GM12878 (cell line): Measurements from ENCODE around the gene FCER1G. TPM values are rescaled to one million over a fixed set of nuclear protein-coding genes. Genes with fewer than 3 reads are reported as not detected.

Source experiments
- ATAC-seq: fragments of 200-7000 bp; cut with Tn5 transposase; 3 replicates; pipeline ENCODE4 v1.9.1; 2020; ENCODE audit warnings: mild to moderate bottlenecking, moderate library complexity
- BruUV-seq: library from RNA; stranded (reverse); fragments of 400-500 nt; replicated peaks from 2 replicates; lab custom pipeline; 2021; lab: Mats Ljungman, UMichigan
- CTCF ChIA-PET: fragments of 300-600 bp; sonication (Branson Sonifier 250); formaldehyde crosslinking; extraction: SDS; loops from one replicate; lab custom pipeline; 2021; ENCODE audit warnings: inconsistent platforms; lab: Yijun Ruan, JAX
- POLR2A ChIA-PET: fragments of 350-600 bp; formaldehyde crosslinking; extraction: SDS; loops from one replicate; lab custom pipeline; 2021; ENCODE audit warnings: inconsistent platforms; lab: Charles Lee
- RAD21 ChIA-PET: fragments of 300-600 bp; sonication (Branson Sonifier 250); formaldehyde crosslinking; loops from one replicate; lab custom pipeline; 2023; ENCODE audit warnings: antibody characterized with exemption; ENCODE audit not compliant: unreplicated experiment; lab: Charles Lee
- SMC1A ChIA-PET: fragments of 300-600 bp; sonication (Branson Sonifier 250); formaldehyde crosslinking; loops from one replicate; lab custom pipeline; 2023; ENCODE audit not compliant: unreplicated experiment, uncharacterized antibody; lab: Charles Lee
- DNase-seq: peaks from one replicate; pipeline ENCODE4 v3.0.0-alpha.2; 2011; ENCODE audit warnings: low read depth, low spot score
- FAIRE-seq: peaks from 3 replicates; lab custom pipeline; 2011; peaks lifted over from hg19 to GRCh38; lab: Jason Lieb, UNC
- H2AFZ ChIP-seq: 2 replicates; pipeline ENCODE4 v1.6.0; 2011; ENCODE audit warnings: low read depth, low read length, control low read depth; ENCODE audit not compliant: control insufficient read depth
- H3K27ac ChIP-seq: 2 replicates; pipeline ENCODE4 v1.5.1; 2011; ENCODE audit warnings: control low read depth; ENCODE audit not compliant: control insufficient read depth, insufficient read depth
- H3K27me3 ChIP-seq, 2 experiments: replicated peaks in 1 of 2; 2 replicates each; pipeline versions ENCODE4 v1.6.0 to v1.6.1; 2011; ENCODE audit warnings: low read length in 1 of 2; ENCODE audit not compliant: control insufficient read depth in 2 of 2, insufficient read depth in 2 of 2
- H3K36me3 ChIP-seq, 2 experiments: 2 replicates each; pipeline ENCODE4 v1.5.1; 2011; ENCODE audit warnings: low read length in 1 of 2; ENCODE audit not compliant: control insufficient read depth in 2 of 2, insufficient read depth in 2 of 2
- H3K4me1 ChIP-seq: 2 replicates; pipeline ENCODE4 v1.6.1; 2011; ENCODE audit warnings: mild to moderate bottlenecking, low read length, moderate library complexity, mixed read lengths; ENCODE audit not compliant: control insufficient read depth, insufficient read depth
- H3K4me2 ChIP-seq: 2 replicates; pipeline ENCODE4 v1.6.0; 2011; ENCODE audit warnings: control low read depth; ENCODE audit not compliant: control insufficient read depth, insufficient read depth
- H3K4me3 ChIP-seq: fragments of 200-600 bp; sonication (generic); 2 replicates; pipeline ENCODE4 v1.5.1; 2016
- H3K79me2 ChIP-seq: 2 replicates; pipeline ENCODE4 v1.6.0; 2011; ENCODE audit warnings: low read length; ENCODE audit not compliant: control insufficient read depth, insufficient read depth
- H3K9ac ChIP-seq: 2 replicates; pipeline ENCODE4 v1.8.0; 2011; ENCODE audit warnings: low read length, control low read depth, mixed read lengths; ENCODE audit not compliant: control insufficient read depth, insufficient read depth
- H3K9me3 ChIP-seq: replicated peaks from 3 replicates; pipeline ENCODE4 v1.5.1; 2011; ENCODE audit warnings: mild to moderate bottlenecking, low read length; ENCODE audit not compliant: control insufficient read depth, insufficient read depth
- H4K20me1 ChIP-seq: 2 replicates; pipeline ENCODE4 v1.6.0; 2011; ENCODE audit not compliant: control insufficient read depth, insufficient read depth
- BRCA1 ChIP-seq: IDR thresholded peaks from 2 replicates; pipeline ENCODE4 v1.6.1; 2011; ENCODE audit warnings: low read depth, low read length, improper control_type of control experiment
- CHD2 ChIP-seq: IDR thresholded peaks from 2 replicates; pipeline ENCODE4 v1.6.1; 2011; ENCODE audit warnings: low read depth, low read length, improper control_type of control experiment, borderline replicate concordance
- CREB1 ChIP-seq: IDR thresholded peaks from 2 replicates; pipeline ENCODE4 v1.6.1; 2012; ENCODE audit warnings: low read depth, mild to moderate bottlenecking, inconsistent platforms
- EED ChIP-seq: sonication (generic); IDR thresholded peaks from 2 replicates; pipeline ENCODE4 v1.6.1; 2016; ENCODE audit warnings: antibody characterized with exemption, low read depth
- EZH2 ChIP-seq: IDR thresholded peaks from 2 replicates; pipeline ENCODE4 v1.6.1; 2012; ENCODE audit warnings: low read depth, mild to moderate bottlenecking, control low read depth, inconsistent platforms, low read length, borderline replicate concordance; ENCODE audit not compliant: control insufficient read depth
- FOXK2 ChIP-seq: fragments of 450-650 bp; IDR thresholded peaks from 2 replicates; pipeline ENCODE4 v1.6.1; 2017; ENCODE audit warnings: mild to moderate bottlenecking, moderate library complexity
- HDAC2 ChIP-seq: fragments of 200-600 bp; sonication (generic); IDR thresholded peaks from 2 replicates; pipeline ENCODE4 v1.6.1; 2017
- HDGF ChIP-seq: fragments of 450-650 bp; IDR thresholded peaks from 2 replicates; pipeline ENCODE4 v1.6.1; 2016; ENCODE audit warnings: antibody characterized with exemption
- IKZF2 ChIP-seq, 2 experiments: fragments of 450-650 bp; IDR thresholded peaks; 2 replicates each; pipeline ENCODE4 v1.6.1; 2017; ENCODE audit warnings: mild to moderate bottlenecking in 2 of 2, moderate library complexity in 2 of 2
- NFYA ChIP-seq: IDR thresholded peaks from 2 replicates; pipeline ENCODE4 v1.6.1; 2011; ENCODE audit warnings: low read depth, mild to moderate bottlenecking, low read length, improper control_type of control experiment, borderline replicate concordance
- RB1 ChIP-seq: fragments of 450-650 bp; formaldehyde crosslinking; IDR thresholded peaks from 2 replicates; pipeline ENCODE4 v1.6.1; 2017; ENCODE audit warnings: mild to moderate bottlenecking, borderline replicate concordance
- SP1 ChIP-seq: IDR thresholded peaks from one replicate; pipeline ENCODE4 v1.6.1; 2011; ENCODE audit warnings: low read depth, low read length
- ZNF207 ChIP-seq: fragments of 450-650 bp; IDR thresholded peaks from 2 replicates; pipeline ENCODE4 v1.6.1; 2014; ENCODE audit warnings: antibody characterized with exemption, mild to moderate bottlenecking, borderline replicate concordance
- ZNF24 ChIP-seq: fragments of 450-650 bp; IDR thresholded peaks from 2 replicates; pipeline ENCODE4 v1.6.1; 2017; ENCODE audit warnings: antibody characterized with exemption, mild to moderate bottlenecking
- ZZZ3 ChIP-seq: IDR thresholded peaks from 2 replicates; pipeline ENCODE4 v1.6.1; 2011; ENCODE audit warnings: low read depth; ENCODE audit not compliant: control insufficient read depth, insufficient read length
- WGBS: methylation state at CpG from one replicate; pipeline ENCODE4 v1.1.6; 2016; ENCODE audit warnings: low lambda C conversion rate; ENCODE audit not compliant: insufficient replicate concordance, insufficient coverage; ENCODE audit errors: missing lambda C conversion rate; 5-methylcytosine and 5-hydroxymethylcytosine counted together
- in situ Hi-C: fragments of 300-500 bp; cut with MboI; formaldehyde crosslinking; loops from 9 replicates; pipeline ENCODE4 v1.14.3; 2018; ENCODE audit warnings: mixed read lengths
- intact Hi-C: fragments of 100-400 bp; cut with micrococcal nuclease; formaldehyde crosslinking; loops from one replicate; pipeline ENCODE4 v1.14.2; 2022; ENCODE audit not compliant: unreplicated experiment
- polyA plus RNA-seq, 11 experiments: library from polyadenylated mRNA; depleted of rRNA in 4 of 11; unstranded in 6 of 11; stranded (reverse) in 5 of 11; fragments of >200 nt; fragmentation: Nextera tagmentation in 4 of 11; fragmentation: Illumina TruSeq in 1 of 11; extraction: Ambion mirVana in 4 of 11; extraction: Trizol in 1 of 11; gene quantifications; 1 replicate in 1 of 11; 2 replicates in 10 of 11; pipeline versions ENCODE4 v1.2.1 to v1.2.3, GENCODE V29; 2011 to 2016; ENCODE audit warnings: inconsistent platforms in 2 of 11, missing spikeins in 2 of 11, low read depth in 1 of 11
- total RNA-seq, 4 experiments: library from RNA; depleted of rRNA in 3 of 4; stranded (reverse); fragments of >200 nt in 3 of 4; fragmentation: Illumina TruSeq in 1 of 4; extraction: Trizol in 1 of 4; gene quantifications; 2 replicates each; pipeline versions ENCODE4 v1.2.1 to v1.2.3, GENCODE V29; 2013 to 2021
- TF ChIP-seq, protein P1 (sequence below): fragments of 450-650 bp; IDR thresholded peaks from 2 replicates; pipeline ENCODE4 v1.6.1; 2017; ENCODE audit warnings: mild to moderate bottlenecking, low read depth, inconsistent platforms; ENCODE audit not compliant: poor library complexity, severe bottlenecking
- TF ChIP-seq, protein P2 (sequence below): IDR thresholded peaks from 2 replicates; pipeline ENCODE4 v1.6.1; 2012; ENCODE audit warnings: low read depth, low read length, improper control_type of control experiment
- TF ChIP-seq, protein P3 (sequence below): IDR thresholded peaks from 2 replicates; pipeline ENCODE4 v1.6.1; 2011; ENCODE audit warnings: borderline replicate concordance, low read depth, mild to moderate bottlenecking, moderate library complexity, mixed read lengths, low read length; ENCODE audit not compliant: insufficient read depth; ENCODE audit errors: extremely low read length
- TF ChIP-seq, protein P4 (sequence below): IDR thresholded peaks from 2 replicates; pipeline ENCODE4 v1.6.1; 2011; ENCODE audit warnings: low read depth, mild to moderate bottlenecking, low read length, moderate library complexity, borderline replicate concordance; ENCODE audit errors: extremely low read depth

The FCER1G gene
- total and polyA plus RNA-seq, 10 of the 15 experiments (the other 5 are each of a cell fraction or from before 2014, with no cell fraction given): 0.40 to 1.9 (median 0.89) TPM

DNA sequence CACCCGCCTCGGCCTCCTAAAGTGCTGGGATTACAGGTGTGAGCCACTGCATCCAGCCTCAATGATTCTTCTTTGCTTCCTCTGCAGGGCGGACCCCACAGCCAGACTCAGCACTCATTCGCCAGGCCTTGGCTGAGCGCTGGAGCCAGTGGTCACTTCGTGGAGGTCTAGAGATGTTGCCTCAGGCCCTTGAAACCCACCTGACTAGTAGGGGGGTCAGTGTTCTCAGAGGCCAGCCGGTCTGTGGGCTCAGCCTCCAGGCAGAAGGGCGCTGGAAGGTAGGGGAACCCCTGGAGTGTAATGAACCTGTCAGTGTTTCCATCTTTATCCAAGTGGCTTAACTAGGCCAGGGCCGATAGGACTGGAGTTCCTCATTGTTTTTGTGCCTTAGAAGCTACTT is 46.2 kb upstream of the FCER1G start:
- ATAC-seq: no peak
- no peaks in the 10 kb centered on the region for H4K20me1 ChIP-seq
- H3K4me2 ChIP-seq: no peak overlapping the region
- intact Hi-C loops: no loop called here
- POLR2A ChIA-PET: no interaction called here
- TF ChIP-seq CREB1: no peak
- no peak for TF ChIP-seq RB1
- no peak for TF ChIP-seq HDGF
- no peak for TF ChIP-seq ZZZ3
- TF ChIP-seq, protein P1, sequence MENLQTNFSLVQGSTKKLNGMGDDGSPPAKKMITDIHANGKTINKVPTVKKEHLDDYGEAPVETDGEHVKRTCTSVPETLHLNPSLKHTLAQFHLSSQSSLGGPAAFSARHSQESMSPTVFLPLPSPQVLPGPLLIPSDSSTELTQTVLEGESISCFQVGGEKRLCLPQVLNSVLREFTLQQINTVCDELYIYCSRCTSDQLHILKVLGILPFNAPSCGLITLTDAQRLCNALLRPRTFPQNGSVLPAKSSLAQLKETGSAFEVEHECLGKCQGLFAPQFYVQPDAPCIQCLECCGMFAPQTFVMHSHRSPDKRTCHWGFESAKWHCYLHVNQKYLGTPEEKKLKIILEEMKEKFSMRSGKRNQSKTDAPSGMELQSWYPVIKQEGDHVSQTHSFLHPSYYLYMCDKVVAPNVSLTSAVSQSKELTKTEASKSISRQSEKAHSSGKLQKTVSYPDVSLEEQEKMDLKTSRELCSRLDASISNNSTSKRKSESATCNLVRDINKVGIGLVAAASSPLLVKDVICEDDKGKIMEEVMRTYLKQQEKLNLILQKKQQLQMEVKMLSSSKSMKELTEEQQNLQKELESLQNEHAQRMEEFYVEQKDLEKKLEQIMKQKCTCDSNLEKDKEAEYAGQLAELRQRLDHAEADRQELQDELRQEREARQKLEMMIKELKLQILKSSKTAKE: no peak
- TF ChIP-seq, protein P2, sequence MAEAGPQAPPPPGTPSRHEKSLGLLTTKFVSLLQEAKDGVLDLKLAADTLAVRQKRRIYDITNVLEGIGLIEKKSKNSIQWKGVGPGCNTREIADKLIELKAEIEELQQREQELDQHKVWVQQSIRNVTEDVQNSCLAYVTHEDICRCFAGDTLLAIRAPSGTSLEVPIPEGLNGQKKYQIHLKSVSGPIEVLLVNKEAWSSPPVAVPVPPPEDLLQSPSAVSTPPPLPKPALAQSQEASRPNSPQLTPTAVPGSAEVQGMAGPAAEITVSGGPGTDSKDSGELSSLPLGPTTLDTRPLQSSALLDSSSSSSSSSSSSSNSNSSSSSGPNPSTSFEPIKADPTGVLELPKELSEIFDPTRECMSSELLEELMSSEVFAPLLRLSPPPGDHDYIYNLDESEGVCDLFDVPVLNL: no peak
- TF ChIP-seq, protein P3, sequence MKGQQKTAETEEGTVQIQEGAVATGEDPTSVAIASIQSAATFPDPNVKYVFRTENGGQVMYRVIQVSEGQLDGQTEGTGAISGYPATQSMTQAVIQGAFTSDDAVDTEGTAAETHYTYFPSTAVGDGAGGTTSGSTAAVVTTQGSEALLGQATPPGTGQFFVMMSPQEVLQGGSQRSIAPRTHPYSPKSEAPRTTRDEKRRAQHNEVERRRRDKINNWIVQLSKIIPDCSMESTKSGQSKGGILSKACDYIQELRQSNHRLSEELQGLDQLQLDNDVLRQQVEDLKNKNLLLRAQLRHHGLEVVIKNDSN: no peak
- TF ChIP-seq, protein P4, sequence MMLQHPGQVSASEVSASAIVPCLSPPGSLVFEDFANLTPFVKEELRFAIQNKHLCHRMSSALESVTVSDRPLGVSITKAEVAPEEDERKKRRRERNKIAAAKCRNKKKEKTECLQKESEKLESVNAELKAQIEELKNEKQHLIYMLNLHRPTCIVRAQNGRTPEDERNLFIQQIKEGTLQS: no peak
- TF ChIP-seq SP1: no peak
- no peak for TF ChIP-seq BRCA1
- no peak for TF ChIP-seq EED
- no peak for TF ChIP-seq CHD2
- TF ChIP-seq ZNF207: no peak
- TF ChIP-seq EZH2: no peak
- no peak for TF ChIP-seq NFYA
- no peak for TF ChIP-seq ZNF24
- no peak for TF ChIP-seq FOXK2
- no peak for TF ChIP-seq HDAC2
- TF ChIP-seq IKZF2 (IDR thresholded peaks at IDR 0.05): no peak
- no peak for FAIRE-seq
- H3K27ac ChIP-seq: no peak overlapping the region
- peaks cover 3% of the 10 kb centered on the region; the same call in 1 of the 2 replicates for H3K79me2 ChIP-seq
- SMC1A ChIA-PET: interaction anchor here (1.1 to 1.2 kb wide), 2 partner anchors 33 to 57 kb away, joined by 3 read pairs; partner anchors contain the start of genes NDUFS2 and TOMM40L
- no peak overlapping the region for H3K4me3 ChIP-seq
- in situ Hi-C loops: no loop called here
- RAD21 ChIA-PET: interaction anchor here (4.8 kb wide), 1 partner anchor 214 kb away, joined by 34 read pairs; no protein-coding TSS in a partner anchor
- peaks cover 8% of the 10 kb centered on the region for H3K4me1 ChIP-seq
- no peak overlapping the region for H2AFZ ChIP-seq
- CTCF ChIA-PET: interaction anchor here (1.2 to 2.5 kb wide), 2 partner anchors 10 to 213 kb away, joined by 4 to 9 read pairs; no protein-coding TSS in a partner anchor
- peaks cover 17 to 23% of the 10 kb centered on the region in 2 experiments for H3K36me3 ChIP-seq
- H3K9ac ChIP-seq: no peak overlapping the region
- H3K27me3 ChIP-seq: no peaks in the 10 kb centered on the region
- no TSS peak for BruUV-seq
- no peaks in the 10 kb centered on the region for H3K9me3 ChIP-seq
- DNase-seq: no peak
- WGBS: 93% methylated on average over 9 of the region's 9 CpGs
